GM06990 (cell line): ENCODE measurements around the gene SPATA16.
"Not testable (repeated sequence)": the region's sequence is repeated elsewhere in the genome, so short reads cannot be mapped to it uniquely, and the experiment has no call there.

ENCODE experiments used
- DNase-seq: peaks from one replicate; pipeline ENCODE4 v3.0.0-alpha.2; 2011; ENCODE audit not compliant: insufficient read length; ENCODE audit errors: extremely low read depth
- H3K27me3 ChIP-seq: replicated peaks from 2 replicates; pipeline ENCODE4 v1.6.0; 2011; ENCODE audit warnings: low read length; ENCODE audit not compliant: control insufficient read depth, insufficient read depth
- H3K36me3 ChIP-seq: 2 replicates; pipeline ENCODE4 v1.5.1; 2011; ENCODE audit warnings: low read length; ENCODE audit not compliant: control insufficient read depth, insufficient read depth
- H3K4me3 ChIP-seq: replicated peaks from 2 replicates; pipeline ENCODE4 v1.5.1; 2011; ENCODE audit warnings: low read depth, mild to moderate bottlenecking, control low read depth, low read length
- CTCF ChIP-seq: IDR thresholded peaks from 2 replicates; pipeline ENCODE4 v1.5.1; 2011; ENCODE audit warnings: low read length, control low read depth, mild to moderate bottlenecking, inconsistent platforms; ENCODE audit not compliant: insufficient read depth, poor library complexity, severe bottlenecking

Gene SPATA16

GRCh38 chr3:172965256-172965655, 175.8 kb downstream of the SPATA16 start:
- no peak for TF ChIP-seq CTCF
- H3K36me3 ChIP-seq: no peaks in the 10 kb centered on the region
- DNase-seq: no peak
- no peaks in the 10 kb centered on the region for H3K27me3 ChIP-seq
- H3K4me3 ChIP-seq: no peak overlapping the region

GRCh38 chr3:172960626-172961182, 180.3 kb downstream of the SPATA16 start:
- not testable (repeated sequence) for H3K27me3 ChIP-seq, H3K36me3 ChIP-seq, H3K4me3 ChIP-seq, DNase-seq

- TF ChIP-seq CTCF: no peak
- H3K36me3 ChIP-seq: no peaks in the 10 kb centered on the region
- no peaks in the 10 kb centered on the region for H3K27me3 ChIP-seq
- H3K4me3 ChIP-seq: no peak overlapping the region
- no peak for DNase-seq
Measured at GRCh38 chr3:172958565-172958964, 182.5 kb downstream of the SPATA16 start.

DNA sequence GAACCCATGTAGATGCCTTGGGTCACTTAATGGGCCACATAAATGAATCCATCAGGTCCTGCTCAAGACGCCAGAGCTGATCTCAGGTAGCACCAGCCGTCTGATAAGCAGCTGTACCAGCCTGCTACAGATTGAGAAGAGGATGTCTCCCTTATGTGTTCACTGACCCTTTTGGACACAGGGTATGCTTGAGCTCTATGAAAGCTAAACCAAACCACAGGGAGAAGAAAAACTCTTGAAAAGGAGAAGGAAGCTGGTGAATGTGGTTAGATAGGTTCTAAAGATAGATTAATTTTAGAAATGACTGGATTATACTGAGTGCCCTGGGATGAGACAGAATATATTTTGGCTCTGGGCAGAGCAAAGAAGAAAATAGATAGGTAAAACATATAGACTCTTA, 187.5 kb downstream of the SPATA16 start:
- DNase-seq: no peak
- Histone ChIP-seq H3K4me3 (no peak overlapping the region), H3K36me3 (no peaks in the 10 kb centered on the region), H3K27me3 (no peaks in the 10 kb centered on the region)
- TF ChIP-seq CTCF: no peak

- Histone ChIP-seq H3K27me3 (no peaks in the 10 kb centered on the region), H3K4me3 (no peak overlapping the region), H3K36me3 (no peaks in the 10 kb centered on the region)
- no peak for DNase-seq
- no peak for TF ChIP-seq CTCF
Measured at GRCh38 chr3:172951511-172951910, 189.5 kb downstream of the SPATA16 start.

GRCh38 chr3:172946061-172946460, 195.0 kb downstream of the SPATA16 start:
- DNase-seq: no peak
- no peaks in the 10 kb centered on the region for H3K27me3 ChIP-seq
- H3K36me3 ChIP-seq: no peaks in the 10 kb centered on the region
- H3K4me3 ChIP-seq: no peak overlapping the region
- TF ChIP-seq CTCF: no peak
